Erythroblast (primary cell): ENCODE data around the gene DOP1A.

Source experiments
- GATA1 ChIP-seq: IDR thresholded peaks from 2 replicates; pipeline ENCODE4 v1.6.1; 2011; ENCODE audit warnings: low read depth, mild to moderate bottlenecking, control low read depth, low read length, moderate library complexity
- POLR2A ChIP-seq: IDR thresholded peaks from 2 replicates; pipeline ENCODE4 v1.6.1; 2011; ENCODE audit warnings: mild to moderate bottlenecking, low read length

DNA sequence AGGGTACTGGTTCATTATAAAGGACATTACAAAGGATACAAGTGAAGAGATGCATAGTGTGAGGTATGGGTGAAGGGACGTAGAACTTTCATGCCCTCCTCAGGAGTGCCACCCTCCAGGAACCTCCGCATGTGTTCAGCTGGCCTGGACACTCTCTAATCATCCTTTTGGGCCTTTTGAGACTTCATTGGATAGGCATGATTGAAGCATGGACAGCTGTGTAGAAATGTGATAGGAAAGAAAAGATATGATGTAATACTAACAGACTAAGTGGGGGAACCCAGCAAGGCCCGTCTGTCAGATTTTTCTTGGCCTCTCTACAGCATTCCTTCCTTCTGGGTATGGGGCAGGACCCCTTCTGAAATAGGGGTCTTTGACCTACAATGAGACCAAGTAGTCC lies 31.1 kb downstream of the DOP1A start:
- TF ChIP-seq POLR2A (no peak), GATA1 (no peak)
